ENCODE measurements around the gene MOGAT1. TPM values are rescaled to one million over a fixed set of nuclear protein-coding genes. Genes with fewer than 3 reads are reported as not detected.
"Not testable (repeated sequence)": the region's sequence is repeated elsewhere in the genome, so short reads cannot be mapped to it uniquely, and the experiment has no call there.

The MOGAT1 gene
- total RNA-seq, 1 donor from 2014 or later, result not detected

DNA sequence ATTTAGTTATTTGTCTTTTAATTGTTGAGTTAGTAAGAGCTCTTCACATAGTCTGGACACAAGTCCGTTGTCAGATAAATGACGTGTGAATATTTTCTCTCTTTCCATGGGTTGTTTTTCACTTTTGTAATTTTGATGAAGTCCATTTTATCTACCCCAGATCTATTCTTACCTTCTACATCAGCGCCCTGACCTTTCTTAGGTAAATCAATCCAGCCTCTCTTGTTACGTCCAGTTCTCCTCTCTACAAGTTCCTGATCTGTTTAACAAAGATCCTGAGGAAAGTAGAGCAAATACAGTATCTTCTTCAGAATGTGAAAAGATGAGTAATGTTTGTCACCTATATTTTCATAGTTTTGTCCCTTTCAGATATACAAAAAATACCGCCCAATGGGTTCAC lies 66.9 kb downstream of the MOGAT1 start:
- intact Hi-C loops (cut with micrococcal nuclease), result no loop called here

DNA sequence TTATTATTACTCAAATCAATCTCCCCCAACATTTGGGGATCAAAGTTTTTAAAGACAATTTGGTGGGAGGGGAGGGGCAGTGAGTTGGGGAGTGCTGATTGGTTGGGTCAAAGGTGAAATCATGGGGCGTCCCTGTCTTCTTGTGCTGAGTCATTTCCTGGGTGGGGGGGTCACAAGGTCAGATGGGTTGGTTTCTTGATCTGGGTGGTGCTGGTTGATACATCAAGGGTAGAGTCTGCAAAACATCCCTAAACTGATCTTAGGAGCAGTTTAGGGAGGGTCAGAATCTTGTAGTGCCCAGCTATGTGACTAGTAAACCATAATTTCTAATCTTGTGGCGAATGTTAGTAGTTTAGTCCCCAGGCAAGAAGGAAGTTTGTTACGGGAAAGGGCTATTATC lies 67.4 kb downstream of the MOGAT1 start:
- intact Hi-C loops (cut with micrococcal nuclease), result no loop called here

DNA sequence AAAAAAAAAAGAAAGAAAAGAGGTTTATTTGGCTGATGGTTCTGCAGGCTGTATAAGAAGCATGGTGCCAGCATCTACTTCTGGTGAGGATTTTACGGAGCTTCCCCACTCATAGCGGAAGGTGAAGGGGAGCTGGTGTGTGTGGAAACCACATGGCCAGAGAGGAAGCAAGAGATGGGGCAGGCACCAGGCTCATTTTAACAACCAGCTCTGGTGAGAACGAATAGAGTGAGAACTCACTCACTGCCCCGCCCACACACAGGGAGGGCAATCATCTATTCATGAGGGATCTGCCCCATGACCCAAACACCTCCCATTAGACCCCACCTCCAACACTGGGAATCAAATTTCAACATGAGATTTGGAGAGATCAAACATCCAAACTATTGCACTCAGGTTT lies 68.5 kb downstream of the MOGAT1 start:
- intact Hi-C loops (cut with micrococcal nuclease), result no loop called here

- intact Hi-C loops (cut with micrococcal nuclease), result no loop called here
These were observed 71.9 kb downstream of the MOGAT1 start for GRCh38 chr2:222743251-222743812.

DNA sequence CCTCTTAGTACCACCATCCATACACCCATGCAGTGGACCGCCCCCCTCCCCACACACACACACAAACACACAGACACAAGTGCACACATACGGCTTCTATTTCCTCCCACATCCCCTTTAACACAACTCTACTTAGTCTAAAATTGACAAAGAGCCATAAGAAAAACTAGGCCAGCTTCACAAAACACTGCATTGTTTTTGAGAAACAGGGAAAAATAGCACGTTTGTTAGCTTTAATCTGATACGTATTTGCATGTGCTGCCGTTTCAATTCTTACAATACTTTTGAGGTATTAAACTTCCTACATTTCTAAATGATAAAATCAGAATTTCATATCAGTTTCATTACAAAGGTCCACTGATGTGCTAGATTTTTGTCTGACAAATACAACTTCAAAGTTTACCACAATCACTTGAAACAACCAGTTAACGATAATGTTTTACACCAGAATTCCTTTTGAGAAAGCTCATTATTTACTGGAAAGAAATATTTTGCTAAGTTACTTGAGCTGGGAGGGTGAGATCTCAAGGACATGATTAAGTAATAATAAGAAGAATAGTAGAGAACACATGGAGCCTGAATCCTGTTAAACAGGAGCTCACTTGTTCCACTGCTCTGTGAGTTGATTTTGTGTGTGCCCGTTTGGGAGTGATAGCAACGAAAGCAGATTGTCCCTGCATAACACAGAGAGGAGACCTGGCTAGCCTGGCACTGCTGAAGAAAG lies 74.5 kb downstream of the MOGAT1 start:
- intact Hi-C loops (cut with micrococcal nuclease), result no loop called here

- intact Hi-C loops (cut with micrococcal nuclease), result no loop called here
These were observed 76.2 kb downstream of the MOGAT1 start for GRCh38 chr2:222747526-222748160.

- intact Hi-C loops (cut with micrococcal nuclease), result no loop called here
These were observed 79.1 kb downstream of the MOGAT1 start for GRCh38 chr2:222750533-222750932.

DNA sequence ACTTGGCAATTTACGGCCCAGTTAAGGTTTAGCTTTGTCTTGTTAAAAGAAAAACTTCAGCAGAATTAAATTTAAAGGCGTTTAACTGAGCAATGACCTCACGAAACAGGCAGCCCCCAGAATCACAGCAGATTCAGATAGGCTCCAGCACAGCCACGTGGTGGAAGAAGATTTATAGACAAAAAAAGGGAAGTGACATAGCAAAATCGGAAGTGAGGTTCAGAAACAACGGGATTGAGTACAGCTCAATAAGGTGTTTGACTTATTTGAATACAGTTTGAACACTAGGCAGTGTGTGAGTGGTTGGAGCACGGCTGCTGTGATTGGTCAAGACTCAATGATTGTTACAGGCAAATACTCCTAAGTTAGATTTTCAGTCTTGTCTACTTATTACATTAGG lies 79.8 kb downstream of the MOGAT1 start:
- intact Hi-C loops (cut with micrococcal nuclease), result no loop called here

- intact Hi-C loops (cut with micrococcal nuclease), result no loop called here
These were observed 80.6 kb downstream of the MOGAT1 start for GRCh38 chr2:222751821-222752719.

DNA sequence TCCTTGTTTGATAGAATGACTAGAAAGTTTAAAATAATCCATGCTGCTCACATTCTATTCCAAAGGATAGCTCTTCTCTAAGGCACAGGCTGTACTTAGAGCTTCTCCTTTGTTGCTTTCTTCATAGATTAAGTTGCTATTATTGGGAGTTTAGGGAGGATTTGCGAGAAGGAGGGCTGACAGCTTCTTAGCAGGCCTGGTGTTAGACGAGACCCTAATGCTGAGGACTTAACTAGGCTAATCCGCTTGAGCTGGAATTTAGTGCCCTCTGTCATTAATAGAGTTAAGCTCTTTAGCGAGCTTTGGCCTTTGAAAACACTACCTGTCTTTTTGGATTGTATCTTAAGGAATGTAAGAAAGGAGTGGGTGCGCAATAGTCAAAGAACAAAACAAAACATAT lies 81.3 kb downstream of the MOGAT1 start:
- intact Hi-C loops (cut with micrococcal nuclease), result no loop called here

DNA sequence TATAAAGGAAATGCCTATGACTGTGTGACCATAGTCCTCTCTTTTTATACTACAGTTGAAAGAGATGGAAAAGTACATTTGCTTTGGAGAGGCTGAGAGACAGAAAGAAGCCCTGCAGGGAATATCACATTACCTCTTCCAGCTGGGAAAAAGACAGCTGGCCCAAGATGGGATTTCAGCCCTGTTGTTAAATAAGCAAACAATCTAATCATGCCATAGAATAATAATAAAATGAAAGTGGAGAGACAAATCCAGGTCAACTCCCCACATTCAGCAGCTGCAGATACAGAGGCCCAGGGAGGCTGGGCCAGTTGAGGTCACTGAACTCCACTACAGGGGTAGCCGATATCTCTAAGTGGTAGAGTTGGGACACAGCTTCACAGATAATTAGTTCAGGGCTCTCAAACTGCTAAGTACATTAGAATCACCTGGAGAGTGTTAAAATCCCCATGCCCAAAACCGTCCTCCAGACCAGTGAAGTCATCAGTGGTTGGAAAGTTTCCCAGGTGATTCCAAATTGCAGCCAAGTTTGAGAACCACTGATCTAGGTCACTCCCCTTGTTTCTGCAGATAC lies 81.9 kb downstream of the MOGAT1 start:
- intact Hi-C loops (cut with micrococcal nuclease), result no loop called here

GRCh38 chr2:222754324-222754930 lies 83.0 kb downstream of the MOGAT1 start:
- intact Hi-C loops (cut with micrococcal nuclease), result no loop called here

- intact Hi-C loops (cut with micrococcal nuclease), result not testable (repeated sequence)
These were observed 84.1 kb downstream of the MOGAT1 start for GRCh38 chr2:222755593-222755992.

- intact Hi-C loops (cut with micrococcal nuclease), result no loop called here
These were observed 84.9 kb downstream of the MOGAT1 start for GRCh38 chr2:222756362-222756831.

GRCh38 chr2:222756951-222757650 lies 85.6 kb downstream of the MOGAT1 start:
- intact Hi-C loops (cut with micrococcal nuclease), result no loop called here

Other genes starting within 250 kb of the MOGAT1 start
- gene SGPP2, start 247.1 kb upstream of the MOGAT1 start, total RNA-seq, result 14.8 and 17.2 TPM in 2 replicates
- gene FARSB, start 15.6 kb upstream of the MOGAT1 start, total RNA-seq, result 23.7 and 23.9 TPM in 2 replicates
- gene ACSL3, start 189.4 kb downstream of the MOGAT1 start, total RNA-seq, result 47.9 and 54.6 TPM in 2 replicates